KMS-11 (cell line): Measurements from ENCODE around the gene RRBP1.

Source experiments
- H2AFZ ChIP-seq: fragments of 200-600 bp; sonication (generic); 2 replicates; pipeline ENCODE4 v1.6.1; 2016; ENCODE audit warnings: antibody characterized with exemption, mixed run types, low read depth
- H3K27ac ChIP-seq: fragments of 200-600 bp; sonication (generic); 2 replicates; pipeline ENCODE4 v1.6.1; 2016; ENCODE audit warnings: mild to moderate bottlenecking, mixed run types
- H3K27me3 ChIP-seq: fragments of 200-600 bp; sonication (generic); 2 replicates; pipeline ENCODE4 v1.6.1; 2017; ENCODE audit warnings: mild to moderate bottlenecking, low read depth, mixed run types, moderate library complexity; ENCODE audit not compliant: insufficient read depth
- H3K36me3 ChIP-seq: fragments of 200-600 bp; sonication (generic); 2 replicates; pipeline ENCODE4 v1.6.1; 2017; ENCODE audit warnings: mild to moderate bottlenecking, mixed run types; ENCODE audit not compliant: insufficient read depth
- H3K4me1 ChIP-seq: fragments of 200-600 bp; sonication (generic); 2 replicates; pipeline ENCODE4 v1.6.1; 2016; ENCODE audit warnings: mild to moderate bottlenecking, low read depth, mixed run types; ENCODE audit not compliant: poor library complexity, severe bottlenecking
- H3K4me2 ChIP-seq: fragments of 200-600 bp; sonication (generic); 2 replicates; pipeline ENCODE4 v1.7.0; 2016; ENCODE audit warnings: mild to moderate bottlenecking, mixed run types
- H3K4me3 ChIP-seq: fragments of 200-600 bp; sonication (generic); IDR thresholded peaks from 2 replicates; pipeline ENCODE4 v1.6.1; 2017; ENCODE audit warnings: low read depth, low read length, mixed read lengths; ENCODE audit not compliant: insufficient read depth
- H3K79me2 ChIP-seq: fragments of 200-600 bp; sonication (generic); 2 replicates; pipeline ENCODE4 v1.6.1; 2016; ENCODE audit warnings: low read depth, mixed run types; ENCODE audit not compliant: insufficient read depth
- H3K9ac ChIP-seq: fragments of 200-600 bp; sonication (generic); 2 replicates; pipeline ENCODE4 v1.6.1; 2016; ENCODE audit warnings: mild to moderate bottlenecking, mixed run types
- H4K20me1 ChIP-seq: fragments of 200-600 bp; sonication (generic); 2 replicates; pipeline ENCODE4 v1.6.1; 2016; ENCODE audit warnings: mild to moderate bottlenecking, mixed run types; ENCODE audit not compliant: insufficient read depth
- CTCF ChIP-seq: fragments of 200-600 bp; sonication (generic); conservative IDR thresholded peaks from 2 replicates; pipeline ENCODE4 v1.6.1; 2017; ENCODE audit warnings: low read depth, mild to moderate bottlenecking, antibody characterized with exemption, low read length, moderate library complexity, mixed read lengths

Gene RRBP1

GRCh38 chr20:17667445-17667844, 14.6 kb downstream of the RRBP1 start:
- H3K79me2 ChIP-seq = peaks cover 20% of the 10 kb centered on the region; the same call in 1 of the 2 replicates
- no peaks in the 10 kb centered on the region for H4K20me1 ChIP-seq
- peaks cover 25% of the 10 kb centered on the region for H3K4me1 ChIP-seq

DNA sequence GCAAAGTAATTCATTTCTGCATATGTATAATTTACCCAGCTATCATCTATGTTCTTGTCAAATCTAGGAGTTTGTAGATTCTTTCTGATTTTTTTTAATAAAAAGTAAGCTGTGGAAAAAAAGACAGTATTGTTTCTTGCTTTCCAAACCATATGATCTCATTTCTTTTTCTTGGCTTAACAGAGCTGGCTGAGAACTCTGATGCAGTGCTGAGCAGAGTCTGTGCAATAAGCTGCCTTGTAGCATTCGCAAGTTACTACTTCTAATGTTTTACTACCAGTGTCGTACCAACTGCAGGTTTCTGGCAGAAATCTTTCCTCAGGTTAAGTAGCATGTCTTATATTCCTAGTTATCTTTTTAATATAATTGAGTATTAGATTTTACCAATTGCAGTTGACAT, 15.6 kb downstream of the RRBP1 start:
- TF ChIP-seq CTCF = no peak
- Histone ChIP-seq H4K20me1 (no peaks in the 10 kb centered on the region), H3K4me1 (peaks cover 25% of the 10 kb centered on the region), H3K79me2 (peaks cover 20% of the 10 kb centered on the region; the same call in 1 of the 2 replicates), H3K4me3 (no peak overlapping the region), H3K36me3 (no peaks in the 10 kb centered on the region), H3K9ac (no peak overlapping the region), H3K27ac (no peak overlapping the region), H3K27me3 (no peaks in the 10 kb centered on the region), H2AFZ (no peak overlapping the region), H3K4me2 (no peak overlapping the region)

More at GRCh38 chr20:17667445-17667844, 14.6 kb downstream of the RRBP1 start:
- Histone ChIP-seq H3K4me2 (no peak overlapping the region), H3K27ac (no peak overlapping the region), H3K36me3 (no peaks in the 10 kb centered on the region), H3K9ac (no peak overlapping the region), H2AFZ (no peak overlapping the region), H3K27me3 (no peaks in the 10 kb centered on the region), H3K4me3 (no peak overlapping the region)
- no peak for TF ChIP-seq CTCF

DNA sequence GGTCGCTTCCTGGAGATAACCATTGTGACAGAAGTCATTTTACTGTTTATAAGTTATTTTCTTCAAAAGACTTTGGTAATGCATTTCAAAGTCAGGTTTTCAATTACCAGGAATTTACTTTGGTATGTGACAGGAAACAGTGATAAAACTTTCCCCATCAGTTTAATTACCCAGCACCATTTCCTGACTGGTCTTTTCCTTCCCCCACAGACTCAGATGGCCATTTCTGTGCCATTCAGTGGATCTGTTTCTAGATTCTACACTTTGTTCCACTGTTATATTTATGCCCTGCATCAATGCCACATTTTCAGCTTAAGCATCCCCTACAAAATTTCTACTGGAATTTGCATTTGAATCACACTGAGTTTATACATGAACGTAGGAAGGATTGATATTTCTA, 16.3 kb downstream of the RRBP1 start:
- no peak for TF ChIP-seq CTCF
- no peak overlapping the region for H3K27ac ChIP-seq
- no peak overlapping the region for H2AFZ ChIP-seq
- no peak overlapping the region for H3K9ac ChIP-seq
- no peaks in the 10 kb centered on the region for H4K20me1 ChIP-seq
- no peak overlapping the region for H3K4me2 ChIP-seq
- H3K4me3 ChIP-seq = no peak overlapping the region
- H3K4me1 ChIP-seq = peaks cover 25% of the 10 kb centered on the region
- H3K36me3 ChIP-seq = no peaks in the 10 kb centered on the region
- H3K79me2 ChIP-seq = peaks cover 24% of the 10 kb centered on the region; the same call in 1 of the 2 replicates
- H3K27me3 ChIP-seq = no peaks in the 10 kb centered on the region

GRCh38 chr20:17664025-17664633, 17.9 kb downstream of the RRBP1 start:
- H4K20me1 ChIP-seq = no peaks in the 10 kb centered on the region
- H3K4me1 ChIP-seq = peaks cover 25% of the 10 kb centered on the region
- H3K9ac ChIP-seq = no peak overlapping the region

More at GRCh38 chr20:17664025-17664633, 17.9 kb downstream of the RRBP1 start:
- no peak for TF ChIP-seq CTCF
- Histone ChIP-seq H3K4me3 (no peak overlapping the region), H3K79me2 (peaks cover 18% of the 10 kb centered on the region; the same call in 1 of the 2 replicates), H2AFZ (no peak overlapping the region), H3K27ac (no peak overlapping the region), H3K36me3 (no peaks in the 10 kb centered on the region; the same call in 1 of the 2 replicates), H3K4me2 (no peak overlapping the region; the same call in 1 of the 2 replicates), H3K27me3 (no peaks in the 10 kb centered on the region)
